HG03520 (cell line): ENCODE data around the gene RASGRF2.
"Not testable (repeated sequence)": the region's sequence is repeated elsewhere in the genome, so short reads cannot be mapped to it uniquely, and the experiment has no call there.

Source experiments
- ATAC-seq: cut with Tn5 transposase; IDR thresholded peaks from one replicate; pipeline ENCODE4 v1.9.1; 2021; ENCODE audit warnings: mild to moderate bottlenecking, moderate library complexity; ENCODE audit not compliant: unreplicated experiment

The RASGRF2 gene

DNA sequence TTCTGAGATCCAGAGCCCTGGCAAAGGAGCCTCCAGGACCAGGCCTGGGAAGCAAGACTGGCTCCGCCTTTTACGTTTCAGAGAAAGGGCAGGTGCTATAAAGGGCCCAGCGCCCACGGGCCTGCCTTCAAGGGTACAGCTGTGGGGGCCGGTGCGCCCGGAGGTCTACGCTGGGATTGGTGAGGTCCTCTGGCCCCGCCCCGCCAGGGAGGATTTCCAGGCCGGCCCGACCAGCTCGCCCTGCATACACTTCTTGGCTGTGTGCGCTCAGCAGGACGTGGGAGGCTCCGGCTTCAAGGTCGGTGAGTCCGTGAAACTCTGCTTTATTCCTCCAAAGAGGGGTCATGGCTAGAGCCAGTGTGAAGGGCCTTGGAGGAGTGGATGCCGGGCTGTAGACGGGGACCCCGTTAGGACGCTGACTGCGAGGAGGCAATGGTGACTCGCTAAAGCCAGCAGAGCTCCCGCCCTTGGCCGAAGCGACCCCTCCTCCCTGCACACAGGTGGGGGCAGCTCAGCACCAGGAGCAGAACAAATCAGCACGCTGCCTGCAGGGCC lies 273.0 kb downstream of the RASGRF2 start, which contains the start of gene CKMT2:
TSS of gene CKMT2 (plus strand) at position 243 of the 555 bp plus-strand sequence. CDS start 17,811 bp downstream, outside the sequence.
- no peak for ATAC-seq

- no peak for ATAC-seq
Observed at GRCh38 chr5:81234299-81234698, 274.1 kb downstream of the RASGRF2 start.

DNA sequence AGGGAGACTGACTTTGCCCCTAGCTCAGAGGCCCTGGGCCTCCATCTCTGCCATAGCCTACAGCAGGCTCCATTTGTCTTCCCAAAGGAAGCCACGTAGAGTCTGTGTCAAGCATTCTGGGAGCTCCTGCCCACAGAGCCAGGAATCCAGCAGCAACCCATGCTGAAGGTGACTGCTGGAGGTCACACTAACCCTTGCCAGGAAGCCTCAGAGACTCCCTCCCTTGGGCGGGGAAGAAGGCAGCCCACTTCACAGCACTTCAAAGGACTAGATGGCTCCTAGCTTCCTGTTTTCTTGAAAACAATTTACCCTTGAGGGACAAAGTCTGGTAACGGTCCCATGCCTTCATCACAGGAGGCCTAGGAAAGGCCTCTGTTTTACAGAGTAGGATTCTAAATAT lies 274.6 kb downstream of the RASGRF2 start:
- ATAC-seq, result no peak

GRCh38 chr5:81235287-81236072 lies 275.3 kb downstream of the RASGRF2 start:
- no peak for ATAC-seq

GRCh38 chr5:81238460-81238859 lies 278.3 kb downstream of the RASGRF2 start:
- no peak for ATAC-seq

DNA sequence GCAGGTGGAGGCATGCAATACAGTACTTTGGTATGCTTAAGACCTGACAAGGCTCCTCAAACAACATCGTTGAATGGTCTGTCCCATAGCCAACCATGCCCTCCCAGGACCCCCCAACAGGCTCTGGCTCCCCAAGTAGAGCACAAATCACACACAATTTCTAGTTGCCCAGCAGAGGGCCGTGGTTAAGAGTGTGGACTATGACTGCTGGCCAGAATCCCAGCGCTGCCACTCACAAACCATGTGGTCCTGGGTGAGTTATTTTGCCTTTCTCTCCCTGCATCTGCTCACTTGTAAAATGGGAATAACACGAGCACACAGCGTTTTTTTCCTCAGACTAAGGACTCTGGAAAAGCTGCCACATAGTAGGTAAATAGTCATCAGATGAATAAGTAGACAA lies 279.4 kb downstream of the RASGRF2 start:
- ATAC-seq, result no peak

DNA sequence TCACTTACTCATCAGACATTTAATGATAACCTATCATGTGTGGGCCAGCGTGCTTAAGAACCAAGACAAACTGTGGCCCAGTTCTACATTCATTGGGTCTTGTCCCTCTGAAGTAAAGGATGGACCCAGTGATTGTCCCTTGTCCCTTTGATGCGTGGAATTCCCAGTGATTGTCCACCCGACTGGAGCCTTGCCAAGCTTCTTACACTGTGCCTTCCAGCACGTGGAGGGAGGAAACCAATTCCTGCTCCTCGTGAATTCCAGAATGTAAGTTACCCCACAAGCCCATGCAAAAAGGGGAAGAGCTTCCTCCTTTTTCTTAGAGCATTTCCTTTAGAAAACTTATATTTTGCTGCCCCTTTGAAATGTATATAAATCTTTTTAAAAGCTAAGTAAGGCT lies 280.8 kb downstream of the RASGRF2 start:
- ATAC-seq, result no peak

GRCh38 chr5:81241961-81242648 lies 281.9 kb downstream of the RASGRF2 start:
- ATAC-seq, result no peak

- no peak for ATAC-seq
Observed at GRCh38 chr5:81242906-81243436, 282.8 kb downstream of the RASGRF2 start.

- ATAC-seq, result no peak
Observed at GRCh38 chr5:81244451-81244850, 284.3 kb downstream of the RASGRF2 start.

DNA sequence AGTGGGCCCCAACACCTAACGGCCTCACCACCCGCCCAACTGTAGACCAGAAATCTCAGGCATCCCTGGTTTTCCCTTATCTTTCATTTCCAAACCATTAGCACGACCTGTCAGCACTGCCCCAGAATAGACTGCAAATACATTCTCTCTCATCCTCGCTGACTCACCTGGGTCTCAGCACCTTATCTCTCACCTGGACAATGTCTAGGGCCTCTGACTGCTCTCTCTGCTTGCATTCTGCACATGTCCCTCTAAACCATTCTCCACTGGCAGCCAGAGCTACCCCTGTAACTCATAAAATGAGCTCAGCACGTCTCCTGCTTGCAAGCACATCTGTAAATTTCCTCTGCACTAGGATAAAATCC lies 285.7 kb downstream of the RASGRF2 start:
- ATAC-seq, result no peak

GRCh38 chr5:81246697-81247096 lies 286.5 kb downstream of the RASGRF2 start:
- ATAC-seq, result no peak

- ATAC-seq, result no peak
Observed at GRCh38 chr5:81247441-81247972, 287.3 kb downstream of the RASGRF2 start.

DNA sequence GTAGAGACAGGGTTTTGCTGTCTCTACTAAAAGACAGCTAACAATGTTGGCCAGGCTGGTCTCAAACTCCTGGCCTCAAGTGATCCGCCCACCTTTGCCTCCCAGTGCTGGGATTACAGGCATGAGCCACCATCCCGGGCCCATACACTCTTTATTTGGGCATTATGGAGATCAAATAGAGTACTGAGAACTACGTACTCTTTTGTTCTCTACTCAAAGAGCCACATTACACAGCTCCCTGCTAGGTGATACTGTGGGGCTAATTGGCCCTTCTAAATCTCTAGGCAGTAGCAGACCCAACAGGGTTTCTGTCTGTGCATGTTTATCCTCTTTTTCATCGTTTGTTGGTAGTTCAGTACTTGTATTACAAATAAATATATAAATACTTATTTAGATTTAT lies 289.1 kb downstream of the RASGRF2 start:
- no peak for ATAC-seq

- ATAC-seq, result no peak
Observed at GRCh38 chr5:81250004-81250403, 289.8 kb downstream of the RASGRF2 start.

DNA sequence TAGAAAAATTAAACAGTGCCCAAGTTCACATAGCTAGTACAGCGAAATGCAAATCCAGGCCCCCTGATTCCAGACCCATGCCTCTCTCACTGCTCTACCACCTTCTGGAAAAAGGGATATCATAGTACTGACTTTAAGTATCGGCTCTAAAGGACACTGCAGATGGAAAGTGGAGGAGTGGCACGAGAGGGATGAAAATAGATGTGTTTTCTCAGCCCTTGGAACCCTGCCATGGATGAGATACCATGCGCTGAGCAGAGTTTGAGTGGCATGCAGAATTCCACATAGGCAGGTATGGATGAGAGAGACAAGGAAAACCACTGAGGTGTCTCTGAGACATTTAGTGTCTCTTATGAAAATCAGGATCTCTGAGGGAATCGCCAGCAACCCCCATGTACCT lies 291.8 kb downstream of the RASGRF2 start:
- no peak for ATAC-seq

DNA sequence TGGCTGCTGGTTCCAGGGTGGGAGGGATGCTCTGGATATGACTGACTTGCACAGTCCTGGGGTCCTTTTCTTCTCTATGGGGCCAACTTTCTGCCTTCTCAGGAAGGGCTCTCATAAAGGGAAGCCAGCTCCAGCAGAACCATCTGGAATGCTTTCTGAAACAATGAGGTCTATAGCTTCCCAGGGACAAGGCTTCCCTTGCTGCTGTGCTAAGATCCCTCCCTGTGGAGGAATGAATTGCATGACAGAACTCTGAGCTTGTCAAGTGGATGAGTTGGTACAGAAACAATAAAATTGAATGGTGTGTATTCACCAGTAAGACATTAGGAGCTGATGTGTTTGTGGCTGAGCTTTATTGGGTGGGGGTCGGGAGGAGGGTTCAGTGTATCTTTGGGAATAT lies 292.7 kb downstream of the RASGRF2 start:
- ATAC-seq, result no peak

DNA sequence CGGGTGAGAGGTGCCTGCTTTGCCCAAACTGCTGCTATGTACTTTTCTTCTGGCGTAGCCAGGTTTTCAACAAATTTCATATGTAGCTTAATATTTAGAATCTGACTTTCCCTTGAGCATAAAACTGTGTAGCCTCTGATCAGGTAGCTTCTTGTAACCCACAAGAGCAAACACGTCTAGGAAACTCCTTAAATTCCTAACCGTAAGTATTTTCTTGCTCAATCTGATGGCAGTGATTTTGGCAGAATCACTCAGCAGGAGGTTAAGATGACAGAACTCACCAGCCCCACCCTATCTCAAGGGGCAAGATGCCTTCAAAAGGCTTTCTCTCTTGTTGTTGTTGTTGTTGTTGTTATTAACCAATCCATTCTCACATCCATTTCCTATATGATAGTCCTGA lies 293.7 kb downstream of the RASGRF2 start:
- ATAC-seq, result no peak

- no peak for ATAC-seq
Observed at GRCh38 chr5:81254886-81255559, 294.9 kb downstream of the RASGRF2 start.

- ATAC-seq, result no peak
Observed at GRCh38 chr5:81256766-81257165, 296.6 kb downstream of the RASGRF2 start.

DNA sequence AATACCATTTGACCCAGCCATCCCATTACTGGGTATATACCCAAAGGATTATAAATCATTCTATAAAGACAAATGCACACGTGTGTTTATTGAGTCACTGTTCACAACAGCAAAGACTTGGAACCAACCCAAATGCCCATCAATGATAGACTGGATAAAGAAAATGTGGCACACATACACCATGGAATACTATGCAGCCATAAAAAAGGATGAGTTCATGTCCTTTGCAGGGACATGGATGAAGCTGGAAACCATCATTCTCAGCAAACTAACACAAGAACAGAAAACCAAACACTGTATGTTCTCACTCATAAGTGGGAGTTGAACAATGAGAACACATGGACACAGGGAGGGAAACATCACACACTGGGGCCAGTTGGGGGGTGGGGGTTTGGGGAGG lies 302.6 kb downstream of the RASGRF2 start:
- ATAC-seq, result not testable (repeated sequence)
